OCI-LY1 (cell line): ENCODE measurements around the gene RASSF8.

ENCODE experiments used
- CTCF ChIP-seq: fragments of 200-600 bp; sonication (generic), shearing (Covaris generic); IDR thresholded peaks from 2 replicates; pipeline ENCODE4 v1.5.1; 2017; ENCODE audit warnings: mild to moderate bottlenecking, antibody characterized with exemption, low read length, moderate library complexity, mixed read lengths
- EZH2 ChIP-seq: fragments of 200-600 bp; sonication (generic), shearing (Covaris generic); IDR thresholded peaks from 2 replicates; pipeline ENCODE4 v1.8.0; 2017; ENCODE audit warnings: borderline replicate concordance, mixed run types, mild to moderate bottlenecking, antibody characterized with exemption, low read length, moderate library complexity, mixed read lengths

- TF ChIP-seq CTCF (no peak), EZH2 (no peak)
Measured at GRCh38 chr12:26054383-26054782, 95.9 kb downstream of the RASSF8 start.
